Activated CD8-positive, alpha-beta memory T cell treated with anti-CD3 and anti-CD28 coated beads for 36 hours (primary cell): Measurements from ENCODE around the gene NTMT1. TPM values are rescaled to one million over a fixed set of nuclear protein-coding genes. Genes with fewer than 3 reads are reported as not detected.

Experiments
- CTCF ChIA-PET: fragments of 350-600 bp; sonication (Branson Sonifier 250); formaldehyde crosslinking; loops from one replicate; lab custom pipeline; 2021; ENCODE audit warnings: antibody characterized with exemption; lab: Charles Lee
- POLR2A ChIA-PET: fragments of 350-600 bp; sonication (Branson Sonifier 250); formaldehyde crosslinking; loops from one replicate; lab custom pipeline; 2021; ENCODE audit warnings: antibody characterized with exemption; lab: Charles Lee
- total RNA-seq, 2 experiments: library from RNA; stranded (reverse); gene quantifications; one replicate each; pipeline ENCODE4 v1.2.3, GENCODE V29; 2021

The NTMT1 gene
- total RNA-seq, 2 experiments from 2014 or later = 76.9 to 80.4 TPM

DNA sequence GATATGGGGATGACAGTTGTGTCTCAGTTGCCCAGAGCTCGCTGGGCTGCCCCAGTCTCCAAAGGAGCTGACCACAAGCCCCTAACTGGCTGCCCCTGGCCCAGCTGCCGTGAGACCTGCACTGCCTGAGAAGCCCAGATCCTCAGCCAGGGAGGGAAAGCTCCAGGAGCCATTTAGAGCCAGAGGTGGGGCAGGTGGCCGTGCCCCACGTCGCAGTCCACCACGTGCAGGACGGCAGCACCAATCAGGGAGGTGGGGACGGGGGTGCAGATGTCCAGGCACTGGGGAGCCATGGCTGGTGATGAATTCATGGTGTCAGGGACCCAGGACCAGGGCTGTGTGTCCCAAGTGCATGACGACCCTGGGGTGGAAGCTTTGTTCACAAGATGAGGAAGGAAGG, 52.9 kb downstream of the NTMT1 start:
- ChIA-PET CTCF (no interaction called here), POLR2A (no interaction called here)

DNA sequence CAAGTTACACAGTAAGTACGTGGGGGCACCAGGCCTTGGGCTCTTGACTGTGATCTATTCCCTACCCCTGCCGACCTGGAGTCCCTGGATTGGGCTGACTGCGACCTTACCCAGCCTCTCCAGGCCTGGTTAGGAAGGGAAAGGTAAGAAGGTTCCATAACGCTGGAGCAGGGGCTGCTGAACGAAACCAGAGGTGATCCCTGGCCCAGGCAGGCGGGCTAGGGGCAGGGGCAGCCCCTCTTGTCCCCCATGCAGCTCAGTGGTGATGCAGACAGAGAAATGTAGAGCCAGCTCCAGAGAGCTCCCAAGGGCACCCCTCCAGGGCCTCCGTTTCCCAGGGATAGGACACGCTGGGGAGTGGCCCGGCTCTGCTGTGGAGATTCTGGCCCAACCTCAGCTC, 53.6 kb downstream of the NTMT1 start:
- CTCF ChIA-PET = no interaction called here
- POLR2A ChIA-PET = interaction anchor here (0.5 kb wide), 1 partner anchor 931 kb away, joined by 3 read pairs; no protein-coding TSS in a partner anchor

DNA sequence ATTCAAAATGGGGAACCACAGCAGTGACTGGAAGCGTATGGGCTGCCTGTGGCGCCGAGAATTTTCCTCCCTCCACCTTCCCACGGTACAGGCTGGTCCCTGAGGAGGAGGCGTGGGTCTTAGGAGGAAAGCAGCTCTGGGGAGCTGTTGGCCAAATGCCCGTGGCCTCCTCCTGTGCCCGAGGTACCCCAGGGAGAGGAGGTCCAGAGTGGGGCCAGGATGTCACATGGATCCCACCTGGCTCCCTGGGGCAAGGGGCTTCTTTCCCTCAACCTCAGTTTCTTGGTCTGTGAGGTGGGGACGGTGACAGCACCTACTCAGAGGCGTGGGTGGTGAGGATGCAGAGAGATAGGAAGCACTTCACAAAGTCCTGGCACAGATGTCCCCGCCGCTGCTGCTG, 56.0 kb downstream of the NTMT1 start:
- POLR2A ChIA-PET = no interaction called here
- CTCF ChIA-PET = no interaction called here

DNA sequence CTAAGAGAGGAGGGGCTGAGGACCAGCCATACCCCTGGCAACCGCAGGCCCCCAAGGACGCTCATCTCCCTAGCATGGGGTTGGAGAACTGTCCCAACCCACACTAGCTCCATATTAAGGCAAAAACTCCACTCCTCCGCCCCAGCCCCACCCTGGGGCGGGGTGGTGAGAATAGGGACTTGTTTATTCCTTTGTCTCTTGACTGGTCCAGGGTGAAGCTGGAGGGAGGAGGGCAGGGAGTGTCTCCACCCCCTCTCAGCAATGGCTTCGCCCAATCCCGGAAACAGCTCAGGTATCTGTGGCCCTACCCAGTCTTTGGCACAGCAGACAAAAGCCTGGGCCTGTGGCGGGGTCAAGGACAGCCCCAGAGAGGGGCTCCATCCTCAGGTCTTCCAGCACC, 56.4 kb downstream of the NTMT1 start:
- ChIA-PET POLR2A (no interaction called here), CTCF (no interaction called here)

DNA sequence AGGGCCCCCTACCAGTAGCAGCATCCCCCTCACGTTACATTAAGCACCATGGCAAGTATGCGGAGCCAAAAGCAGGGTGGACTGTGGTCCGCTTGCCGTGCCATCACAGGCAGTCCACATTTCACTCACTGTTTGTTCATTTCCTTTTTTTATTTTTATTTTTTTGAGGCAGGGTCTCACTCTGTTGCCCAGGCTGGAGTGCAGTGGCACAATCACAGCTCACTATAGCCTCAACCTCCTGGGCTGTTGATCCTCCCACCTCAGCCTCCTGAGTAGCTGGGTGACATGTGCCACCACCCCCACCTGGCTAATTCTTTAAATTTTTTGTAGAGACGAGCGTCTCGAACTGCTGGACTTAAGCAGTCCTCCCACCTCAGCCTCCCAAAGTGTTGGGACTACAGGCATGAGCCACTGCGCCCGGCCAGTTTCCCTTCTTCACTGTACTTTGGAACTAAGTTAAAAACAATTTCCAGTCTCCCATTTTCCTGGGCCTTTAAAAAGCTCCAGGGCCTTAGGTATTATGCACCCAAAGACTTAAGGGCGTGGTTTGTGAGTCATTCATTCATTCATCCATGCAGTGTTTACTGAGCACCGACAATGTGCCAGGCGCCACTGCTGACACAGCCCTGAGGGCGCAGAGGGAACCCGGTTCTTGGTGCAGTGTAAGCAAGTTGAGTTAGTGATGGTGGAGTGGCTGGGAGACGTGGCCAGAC, 59.4 kb downstream of the NTMT1 start:
- CTCF ChIA-PET = no interaction called here

More for the DNA sequence above, 59.4 kb downstream of the NTMT1 start:
- POLR2A ChIA-PET = no interaction called here

Other genes with a start within 250 kb of the NTMT1 start
- gene C9orf50, start 5.1 kb upstream of the NTMT1 start, total RNA-seq = not detected
- 10 to 100 TPM; 25.3 to 26.7 TPM for gene ASB6, start 16.0 kb downstream of the NTMT1 start, total RNA-seq
- under 1 TPM; 0.63 to 0.99 TPM for gene PRRX2, start 39.5 kb downstream of the NTMT1 start, total RNA-seq
- gene PTGES, start 126.9 kb downstream of the NTMT1 start, total RNA-seq = not detected
- gene TOR1B, start 177.0 kb downstream of the NTMT1 start, total RNA-seq = 10 to 100 TPM; 23.0 to 23.4 TPM
- gene TOR1A, start 198.0 kb downstream of the NTMT1 start, total RNA-seq = 10 to 100 TPM; 47.5 to 50.6 TPM
- gene C9orf78, start 209.1 kb downstream of the NTMT1 start, total RNA-seq = 10 to 100 TPM; 70.0 to 72.3 TPM
- gene USP20, start 209.3 kb downstream of the NTMT1 start, total RNA-seq = 10 to 100 TPM; 52.2 to 54.2 TPM